CD14-positive monocyte (primary cell): ENCODE results near the gene KNSTRN. TPM values are rescaled to one million over a fixed set of nuclear protein-coding genes. Genes with fewer than 3 reads are reported as not detected.

Experiments
- DNase-seq, 3 donors: peaks; one replicate each; pipeline ENCODE4 v3.0.0-alpha.2; 2011 to 2022
- H2AFZ ChIP-seq: 2 replicates; pipeline ENCODE4 v1.6.0; 2012; ENCODE audit warnings: mild to moderate bottlenecking, low read depth, low read length, inconsistent platforms; ENCODE audit not compliant: insufficient read depth, poor library complexity, severe bottlenecking
- H3K27ac ChIP-seq, 2 donors: 1 replicate in 1 of 2; 2 replicates in 1 of 2; pipeline ENCODE4 v1.5.1; 2012 to 2013; ENCODE audit warnings: low read length in 2 of 2, control low read depth in 1 of 2, inconsistent platforms in 1 of 2, low read depth in 1 of 2, mild to moderate bottlenecking in 1 of 2
- H3K27me3 ChIP-seq, 2 donors: one replicate each; pipeline versions ENCODE4 v1.6.0 to v1.6.1; 2011 to 2013; ENCODE audit warnings: low read length in 2 of 2; ENCODE audit not compliant: control insufficient read depth in 2 of 2, insufficient read depth in 2 of 2
- H3K36me3 ChIP-seq, 2 donors: replicated peaks in 1 of 2; 1 replicate in 1 of 2; 2 replicates in 1 of 2; pipeline versions ENCODE4 v1.5.1 to v1.6.1; 2012 to 2013; ENCODE audit warnings: low read length in 2 of 2, control low read depth in 1 of 2, inconsistent platforms in 1 of 2, mild to moderate bottlenecking in 1 of 2; ENCODE audit not compliant: insufficient read depth in 2 of 2, control insufficient read depth in 1 of 2
- H3K4me1 ChIP-seq, 2 donors: 1 replicate in 1 of 2; 2 replicates in 1 of 2; pipeline versions ENCODE4 v1.5.1 to v1.6.1; 2012 to 2013; ENCODE audit warnings: low read length in 2 of 2, control low read depth in 1 of 2, inconsistent platforms in 1 of 2, mild to moderate bottlenecking in 1 of 2, moderate library complexity in 1 of 2; ENCODE audit not compliant: insufficient read depth in 2 of 2, control insufficient read depth in 1 of 2
- H3K4me2 ChIP-seq: replicated peaks from 2 replicates; pipeline ENCODE3; 2012; ENCODE audit warnings: low read length, moderate library complexity, mild to moderate bottlenecking; ENCODE audit not compliant: poor library complexity, severe bottlenecking; ENCODE audit errors: extremely low read depth
- H3K4me3 ChIP-seq, 3 experiments: fragments of 200-600 bp in 1 of 3; sonication (generic) in 1 of 3; replicated peaks in 1 of 3; 1 replicate in 2 of 3; 2 replicates in 1 of 3; pipeline ENCODE4 v1.5.1; 2011 to 2013; ENCODE audit warnings: low read length in 3 of 3, mild to moderate bottlenecking in 3 of 3, control low read depth in 2 of 3, low read depth in 2 of 3, inconsistent platforms in 1 of 3, moderate library complexity in 1 of 3
- H3K79me2 ChIP-seq: 2 replicates; pipeline ENCODE4 v1.6.0; 2012; ENCODE audit warnings: mild to moderate bottlenecking, control low read depth, inconsistent platforms, low read length, moderate library complexity; ENCODE audit not compliant: insufficient read depth
- H3K9ac ChIP-seq: 2 replicates; pipeline ENCODE4 v1.6.0; 2017; ENCODE audit warnings: low read length, mild to moderate bottlenecking; ENCODE audit not compliant: insufficient read depth, poor library complexity, severe bottlenecking
- H3K9me3 ChIP-seq, 2 donors: replicated peaks in 1 of 2; 1 replicate in 1 of 2; 2 replicates in 1 of 2; pipeline versions ENCODE4 v1.5.1 to v1.6.1; 2012 to 2013; ENCODE audit warnings: low read length in 2 of 2, control low read depth in 1 of 2; ENCODE audit not compliant: control insufficient read depth in 1 of 2, insufficient read depth in 1 of 2
- H4K20me1 ChIP-seq: 2 replicates; pipeline ENCODE4 v1.6.0; 2012; ENCODE audit warnings: mild to moderate bottlenecking, low read length, control low read depth, moderate library complexity; ENCODE audit not compliant: insufficient read depth
- H3K27ac Mint-ChIP-seq, 7 donors: one replicate each; pipeline ENCODE4 v1.8.0; 2020; ENCODE audit warnings: mild to moderate bottlenecking in 7 of 7, mixed read lengths in 7 of 7, moderate library complexity in 6 of 7, inconsistent platforms in 2 of 7
- H3K27me3 Mint-ChIP-seq, 3 donors: one replicate each; pipeline ENCODE4 v1.8.0; 2021 to 2022; ENCODE audit warnings: low read depth in 3 of 3, mild to moderate bottlenecking in 3 of 3, mixed read lengths in 3 of 3, moderate library complexity in 3 of 3, inconsistent platforms in 1 of 3
- H3K36me3 Mint-ChIP-seq, 2 donors: one replicate each; pipeline ENCODE4 v1.8.0; 2020; ENCODE audit warnings: mixed read lengths in 2 of 2, inconsistent platforms in 1 of 2, mild to moderate bottlenecking in 1 of 2
- H3K4me1 Mint-ChIP-seq: one replicate; pipeline ENCODE4 v1.8.0; 2020; ENCODE audit warnings: mild to moderate bottlenecking, mixed read lengths
- H3K4me3 Mint-ChIP-seq, 2 donors: one replicate each; pipeline ENCODE4 v1.8.0; 2020; ENCODE audit warnings: mild to moderate bottlenecking in 2 of 2, mixed read lengths in 2 of 2, moderate library complexity in 1 of 2
- H3K9me3 Mint-ChIP-seq, 7 donors: one replicate each; pipeline ENCODE4 v1.8.0; 2020 to 2022; ENCODE audit warnings: mixed read lengths in 7 of 7, mild to moderate bottlenecking in 6 of 7, moderate library complexity in 6 of 7, inconsistent platforms in 2 of 7
- WGBS: methylation state at CpG from one replicate; pipeline ENCODE4 v1.1.5; 2013; ENCODE audit warnings: missing lambda C conversion rate; ENCODE audit not compliant: insufficient coverage; 5-methylcytosine and 5-hydroxymethylcytosine counted together
- intact Hi-C, 2 donors: fragments of 100-400 bp; cut with micrococcal nuclease; formaldehyde crosslinking; loops; one replicate each; pipeline versions ENCODE4 v1.15.0 to v1.15.1; 2023
- polyA plus RNA-seq, 3 donors: library from polyadenylated mRNA; depleted of rRNA in 1 of 3; unstranded in 2 of 3; stranded (reverse) in 1 of 3; fragments of 300-500 nt in 2 of 3; fragments of >200 nt in 1 of 3; fragmentation: Illumina TruSeq in 2 of 3; gene quantifications; 1 replicate in 2 of 3; 2 replicates in 1 of 3; pipeline ENCODE4 v1.2.3, GENCODE V29; 2012 to 2021
- TF ChIP-seq, protein P1 (sequence below): fragments of 200-600 bp; IDR thresholded peaks from one replicate; pipeline ENCODE4 v1.8.0; 2022; ENCODE audit warnings: antibody characterized with exemption, mild to moderate bottlenecking

The KNSTRN gene
- polyA plus RNA-seq, 3 donors = 5.4 to 10.0 (median 7.9) TPM

DNA sequence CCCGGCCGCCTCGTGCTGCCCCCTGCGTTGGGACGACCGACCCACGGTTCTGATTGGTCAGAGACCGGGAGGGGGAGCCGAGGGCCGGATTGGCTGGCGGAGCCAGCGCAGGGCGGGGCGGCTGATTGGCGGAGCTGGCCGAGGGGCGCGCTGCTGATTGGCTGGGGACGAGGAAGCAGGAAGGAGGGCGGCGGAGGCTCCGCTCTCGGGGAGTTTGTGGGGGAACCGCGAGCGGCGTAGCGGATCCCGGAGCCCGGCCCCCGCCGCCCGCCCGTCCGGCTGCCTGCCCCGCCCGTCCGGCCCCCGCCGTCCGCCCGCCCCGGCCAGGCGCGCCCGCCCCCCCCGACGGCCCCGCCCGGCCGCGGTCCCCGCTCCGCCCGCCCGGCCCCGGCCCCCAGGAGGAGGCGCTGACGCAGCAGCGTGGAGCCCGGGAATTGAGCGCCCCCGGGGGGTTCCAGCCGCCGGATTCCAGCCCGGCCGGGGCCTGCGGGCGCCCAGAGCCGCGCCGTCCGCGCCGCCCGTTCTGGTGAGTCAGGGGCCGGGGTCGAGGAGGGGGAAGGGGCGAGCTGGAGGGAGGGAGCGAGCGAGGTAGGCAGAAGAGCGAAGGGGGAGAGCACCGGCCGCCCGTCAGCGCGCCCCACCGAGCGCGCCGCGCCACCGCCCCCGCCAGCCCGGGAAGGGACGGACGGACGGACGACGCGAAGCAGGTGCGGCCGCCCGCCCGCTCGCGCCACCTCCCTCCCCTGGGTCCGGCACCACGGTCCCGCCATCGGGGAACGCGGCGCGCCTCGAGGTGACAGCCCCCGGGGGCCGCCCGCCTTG lies 58.4 kb downstream of the KNSTRN start, which contains the start of gene BAHD1:
Gene BAHD1, plus strand, starts transcription at position 211 of the 822 bp plus-strand sequence. CDS start 17,512 bp downstream, outside the sequence.
- Histone ChIP-seq H3K4me1 (peaks cover 24 to 42% of the 10 kb centered on the region in 2 donors), H3K79me2 (peaks cover 41% of the 10 kb centered on the region), H3K9me3 (peaks cover 0 to 7% of the 10 kb centered on the region in 2 donors), H3K9ac (peak within 1 kb of the TSS; percentile 69), H3K4me2 (peak within 1 kb of the TSS; percentile 99), H3K27me3 (peaks cover 28 to 53% of the 10 kb centered on the region in 2 donors), H4K20me1 (peaks cover 42% of the 10 kb centered on the region), H2AFZ (peak within 1 kb of the TSS; percentile 90), H3K27ac (peak within 1 kb of the TSS in 1 of 2 donors; percentile 0), H3K4me3 (peak within 1 kb of the TSS; percentile 45 to 84 (median 59)), H3K36me3 (no peaks in the 10 kb centered on the region)
- TF ChIP-seq, protein P1, sequence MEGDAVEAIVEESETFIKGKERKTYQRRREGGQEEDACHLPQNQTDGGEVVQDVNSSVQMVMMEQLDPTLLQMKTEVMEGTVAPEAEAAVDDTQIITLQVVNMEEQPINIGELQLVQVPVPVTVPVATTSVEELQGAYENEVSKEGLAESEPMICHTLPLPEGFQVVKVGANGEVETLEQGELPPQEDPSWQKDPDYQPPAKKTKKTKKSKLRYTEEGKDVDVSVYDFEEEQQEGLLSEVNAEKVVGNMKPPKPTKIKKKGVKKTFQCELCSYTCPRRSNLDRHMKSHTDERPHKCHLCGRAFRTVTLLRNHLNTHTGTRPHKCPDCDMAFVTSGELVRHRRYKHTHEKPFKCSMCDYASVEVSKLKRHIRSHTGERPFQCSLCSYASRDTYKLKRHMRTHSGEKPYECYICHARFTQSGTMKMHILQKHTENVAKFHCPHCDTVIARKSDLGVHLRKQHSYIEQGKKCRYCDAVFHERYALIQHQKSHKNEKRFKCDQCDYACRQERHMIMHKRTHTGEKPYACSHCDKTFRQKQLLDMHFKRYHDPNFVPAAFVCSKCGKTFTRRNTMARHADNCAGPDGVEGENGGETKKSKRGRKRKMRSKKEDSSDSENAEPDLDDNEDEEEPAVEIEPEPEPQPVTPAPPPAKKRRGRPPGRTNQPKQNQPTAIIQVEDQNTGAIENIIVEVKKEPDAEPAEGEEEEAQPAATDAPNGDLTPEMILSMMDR = no peak
- Mint-ChIP-seq H3K4me3 (peak within 1 kb of the TSS; percentile 95 to 99), H3K27ac (peak within 1 kb of the TSS in 5 of 7 donors; percentile 22 to 85 (median 61)), H3K36me3 (peaks cover 13 to 27% of the 10 kb centered on the region in 2 donors), H3K27me3 (peaks cover 60 to 75% (median 61%) of the 10 kb centered on the region in 3 donors), H3K4me1 (peaks cover 49% of the 10 kb centered on the region), H3K9me3 (peaks cover 0 to 20% (median 3%) of the 10 kb centered on the region in 7 donors)
- DNase-seq = peak; percentile 87 to 91 (median 88)
- under 1% methylated on average over 104 of the region's 119 CpGs for WGBS
- intact Hi-C loops = loop anchor here in 1 of 2 donors (5.0 kb wide), 1 partner anchor 66 kb away; no protein-coding TSS in a partner anchor
